Ovary (tissue), 3 donors: ENCODE measurements around the gene CD180.

Source experiments
- CTCF ChIP-seq, 3 donors: fragments of 450-650 bp in 2 of 3; fragments of 200-600 bp in 1 of 3; IDR thresholded peaks; one replicate each; pipeline versions ENCODE4 v1.5.1 to v1.8.0; 2016 to 2022; ENCODE audit warnings: antibody characterized with exemption in 3 of 3, mild to moderate bottlenecking in 1 of 3
- EP300 ChIP-seq: sonication (generic); formaldehyde crosslinking; IDR thresholded peaks from one replicate; pipeline ENCODE4 v1.6.1; 2017; ENCODE audit warnings: antibody characterized with exemption
- donor health status: DM: no; HTN: no; CAD: no.

- TF ChIP-seq CTCF (IDR thresholded peaks at IDR 0.05) (no peak), EP300 (no peak)
Measured at GRCh38 chr5:67233075-67233474, 36.5 kb upstream of the CD180 start.
